Measurements from ENCODE around the gene CYGB. TPM values are rescaled to one million over a fixed set of nuclear protein-coding genes. Genes with fewer than 3 reads are reported as not detected.

Gene CYGB
- total and polyA plus RNA-seq, 9 of the 15 experiments (the other 6 are each of a cell fraction or from before 2014, with no cell fraction given): 0.08 to 0.95 (median 0.18) TPM; not detected in 5

DNA sequence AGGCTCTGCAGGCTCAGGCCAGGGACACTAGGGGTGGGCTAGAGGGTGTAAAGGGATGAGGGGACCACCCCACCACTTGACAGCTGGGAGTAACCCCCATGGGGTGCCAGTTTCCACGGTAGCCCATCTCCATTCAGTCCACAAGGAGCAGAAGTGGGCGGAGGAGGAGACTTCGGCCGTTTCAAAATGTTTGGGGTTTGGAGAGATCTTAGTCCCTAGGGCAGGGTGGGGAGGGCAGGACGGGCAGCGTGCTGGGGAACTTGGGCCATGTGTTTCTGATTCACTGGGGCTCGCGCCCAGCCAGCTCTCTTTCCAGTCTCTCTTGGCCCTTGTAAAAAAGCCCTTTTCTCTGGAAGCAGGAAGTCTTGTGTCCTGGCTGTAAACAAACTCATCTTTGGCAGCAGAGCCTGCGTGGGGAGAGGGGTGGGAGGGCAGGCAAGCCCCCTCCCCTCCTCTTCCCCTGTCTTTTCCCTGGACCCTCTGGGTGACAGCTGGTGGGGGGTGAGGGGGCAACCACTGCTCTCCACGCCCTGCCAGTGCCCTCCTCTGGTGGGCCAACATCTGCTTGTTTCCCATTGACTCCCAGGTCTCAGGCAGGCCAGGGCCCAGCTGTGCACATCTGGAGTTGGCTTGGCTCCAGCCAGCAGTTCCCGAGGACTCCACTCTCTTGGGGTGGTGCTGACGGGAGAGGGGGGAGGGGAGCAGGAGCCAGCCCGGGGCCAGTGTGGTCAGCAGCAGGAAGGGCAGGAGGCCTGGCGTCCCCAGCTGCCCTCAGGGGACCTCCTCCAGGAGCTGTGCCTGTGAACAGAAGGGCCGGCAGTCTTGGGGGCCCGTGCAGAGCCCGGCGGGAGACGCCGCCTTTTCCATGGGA is 8.1 kb downstream of the CYGB start (continued):
- TF ChIP-seq, protein P1, sequence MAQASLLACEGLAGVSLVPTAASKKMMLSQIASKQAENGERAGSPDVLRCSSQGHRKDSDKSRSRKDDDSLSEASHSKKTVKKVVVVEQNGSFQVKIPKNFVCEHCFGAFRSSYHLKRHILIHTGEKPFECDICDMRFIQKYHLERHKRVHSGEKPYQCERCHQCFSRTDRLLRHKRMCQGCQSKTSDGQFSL (CRISPR knock-in tag; IDR thresholded peaks at IDR 0.05): no peak
- TF ChIP-seq, protein P1 (tag; IDR thresholded peaks at IDR 0.05): no peak
- TF ChIP-seq ETS2 (tag; IDR thresholded peaks at IDR 0.05; ENCODE audit: borderline replicate concordance, poor library complexity, severe bottlenecking): no peak
- TF ChIP-seq NCOA6 (IDR thresholded peaks at IDR 0.05): no peak
- no peak for TF ChIP-seq MAFF (IDR thresholded peaks at IDR 0.05; ENCODE audit: low read length)
- no peak for TF ChIP-seq MLX (CRISPR knock-in tag; conservative IDR thresholded peaks at IDR 0.05)
- TF ChIP-seq TOE1 (IDR thresholded peaks at IDR 0.05; ENCODE audit: borderline replicate concordance): no peak
- TF ChIP-seq TOE1 (CRISPR knock-in tag; IDR thresholded peaks at IDR 0.05; ENCODE audit: borderline replicate concordance, low read depth): no peak
- no peak for TF ChIP-seq CXXC5 (CRISPR knock-in tag; IDR thresholded peaks at IDR 0.05)
- no peak for TF ChIP-seq ZFP36 (IDR thresholded peaks at IDR 0.05; ENCODE audit: low read depth, low read length, partially characterized antibody)
- TF ChIP-seq MEIS2 (IDR thresholded peaks at IDR 0.05; ENCODE audit: partially characterized antibody): no peak
- TF ChIP-seq FOXA3 (CRISPR knock-in tag; conservative IDR thresholded peaks at IDR 0.05 in 1 of 2, IDR thresholded peaks at IDR 0.05 in 1 of 2): no peak
- 0 out of 2 replicates have a peak, but pooled peaks have one; percentile 13 for TF ChIP-seq CREB1 (IDR thresholded peaks at IDR 0.05)
- no peak for TF ChIP-seq CREB1 (CRISPR knock-in tag; IDR thresholded peaks at IDR 0.05)
- no peak for TF ChIP-seq SP1 (CRISPR knock-in tag; IDR thresholded peaks at IDR 0.05)
- no peak for TF ChIP-seq OTX1 (CRISPR knock-in tag; IDR thresholded peaks at IDR 0.05)
- no peak for TF ChIP-seq MCM2 (IDR thresholded peaks at IDR 0.05; ENCODE audit: low read depth)
- TF ChIP-seq, protein P2, sequence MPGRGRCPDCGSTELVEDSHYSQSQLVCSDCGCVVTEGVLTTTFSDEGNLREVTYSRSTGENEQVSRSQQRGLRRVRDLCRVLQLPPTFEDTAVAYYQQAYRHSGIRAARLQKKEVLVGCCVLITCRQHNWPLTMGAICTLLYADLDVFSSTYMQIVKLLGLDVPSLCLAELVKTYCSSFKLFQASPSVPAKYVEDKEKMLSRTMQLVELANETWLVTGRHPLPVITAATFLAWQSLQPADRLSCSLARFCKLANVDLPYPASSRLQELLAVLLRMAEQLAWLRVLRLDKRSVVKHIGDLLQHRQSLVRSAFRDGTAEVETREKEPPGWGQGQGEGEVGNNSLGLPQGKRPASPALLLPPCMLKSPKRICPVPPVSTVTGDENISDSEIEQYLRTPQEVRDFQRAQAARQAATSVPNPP (IDR thresholded peaks at IDR 0.05; ENCODE audit: borderline replicate concordance, insufficient read depth, insufficient read length): no peak
- TF ChIP-seq ZNF140 (CRISPR knock-in tag; IDR thresholded peaks at IDR 0.05): no peak
- TF ChIP-seq RFX1 (IDR thresholded peaks at IDR 0.05): no peak
- no peak for TF ChIP-seq ZNF217 (CRISPR knock-in tag; IDR thresholded peaks at IDR 0.05)
- no peak for TF ChIP-seq ZNF280A (IDR thresholded peaks at IDR 0.05; ENCODE audit: low read depth, partially characterized antibody)
- no peak for TF ChIP-seq NR4A1 (CRISPR knock-in tag; IDR thresholded peaks at IDR 0.05)
- TF ChIP-seq NR4A1 (tag; IDR thresholded peaks at IDR 0.05): no peak; the same call in 1 of the 2 replicates
- TF ChIP-seq ZNF445 (CRISPR knock-in tag; IDR thresholded peaks at IDR 0.05; ENCODE audit: low read depth): no peak

Data from K562 (cell line).